ENCODE measurements around the gene AUTS2.

GRCh38 chr7:69693042-69693441 lies 94.8 kb downstream of the AUTS2 start:
- TF ChIP-seq CTCF (IDR thresholded peaks at IDR 0.05 in 2 of 3, conservative IDR thresholded peaks at IDR 0.05 in 1 of 3; ENCODE audit: control insufficient read depth in 2 of 3, extremely low read depth in 1 of 3, insufficient read depth in 1 of 3, low read depth in 3 of 3, low read length in 3 of 3): no peak
- TF ChIP-seq SIN3A (IDR thresholded peaks at IDR 0.05; ENCODE audit: low read depth, low read length): no peak
- TF ChIP-seq BHLHE40 (IDR thresholded peaks at IDR 0.05; ENCODE audit: borderline replicate concordance in 1 of 2, low read depth in 2 of 2, low read length in 1 of 2): 0 out of 4 replicates have a peak, but pooled peaks of 1 of the 2 experiments have one; percentile 8
- no peak for TF ChIP-seq ZBTB40 (IDR thresholded peaks at IDR 0.05; ENCODE audit: borderline replicate concordance)

Measured in GM12878 (cell line).